ENCODE data around the gene ATP10A.

The ATP10A gene

GRCh38 chr15:25705433-25706115, 157.6 kb downstream of the ATP10A start:
- WGBS (ENCODE audit: insufficient coverage): 97% methylated on average over 11 of the region's 17 CpGs
- DNase-seq: no peak
- CTCF ChIA-PET: no interaction called here
- POLR2A ChIA-PET: no interaction called here
- Histone ChIP-seq H3K27me3 (replicated peaks in 2 of 5; ENCODE audit: control insufficient read depth in 4 of 5, insufficient read depth in 5 of 5, low read length in 4 of 5) (no peaks in the 10 kb centered on the region), H3K4me1 (ENCODE audit: control extremely low read depth in 1 of 4, control insufficient read depth in 4 of 4, insufficient read depth in 4 of 4, low read length in 3 of 4) (no peaks in the 10 kb centered on the region), H3K36me3 (ENCODE audit: control insufficient read depth in 4 of 4, insufficient read depth in 4 of 4, low read length in 3 of 4) (peaks cover 0 to 8% (median 0%) of the 10 kb centered on the region in 4 experiments), H3K4me3 (ENCODE audit: control insufficient read depth in 1 of 7, extremely low read depth in 1 of 7, insufficient read depth in 4 of 7, low read depth in 2 of 7, low read length in 6 of 7) (no peak overlapping the region), H3K27ac (ENCODE audit: insufficient read depth in 1 of 2, low read depth in 1 of 2, low read length in 2 of 2, poor library complexity in 1 of 2, severe bottlenecking in 2 of 2) (no peak overlapping the region), H3K9me3 (ENCODE audit: control extremely low read depth in 1 of 5, control insufficient read depth in 4 of 5, insufficient read depth in 2 of 5, low read depth in 1 of 5, low read length in 4 of 5) (no peaks in the 10 kb centered on the region)

- Histone ChIP-seq H3K36me3 (ENCODE audit: control insufficient read depth in 4 of 4, insufficient read depth in 4 of 4, low read length in 3 of 4) (peaks cover 0 to 8% (median 4%) of the 10 kb centered on the region in 4 experiments), H3K4me3 (ENCODE audit: control insufficient read depth in 1 of 7, extremely low read depth in 1 of 7, insufficient read depth in 4 of 7, low read depth in 2 of 7, low read length in 6 of 7) (no peak overlapping the region), H3K27me3 (replicated peaks in 2 of 5; ENCODE audit: control insufficient read depth in 4 of 5, insufficient read depth in 5 of 5, low read length in 4 of 5) (no peaks in the 10 kb centered on the region), H3K9me3 (ENCODE audit: control extremely low read depth in 1 of 5, control insufficient read depth in 4 of 5, insufficient read depth in 2 of 5, low read depth in 1 of 5, low read length in 4 of 5) (no peaks in the 10 kb centered on the region), H3K4me1 (ENCODE audit: control extremely low read depth in 1 of 4, control insufficient read depth in 4 of 4, insufficient read depth in 4 of 4, low read length in 3 of 4) (no peaks in the 10 kb centered on the region), H3K27ac (ENCODE audit: insufficient read depth in 1 of 2, low read depth in 1 of 2, low read length in 2 of 2, poor library complexity in 1 of 2, severe bottlenecking in 2 of 2) (no peak overlapping the region)
- no peak for DNase-seq
- ChIA-PET POLR2A (no interaction called here), CTCF (no interaction called here)
- 97% methylated on average over 6 of the region's 6 CpGs for WGBS (ENCODE audit: insufficient coverage)
Observed at GRCh38 chr15:25703726-25704125, 159.4 kb downstream of the ATP10A start.

GRCh38 chr15:25701721-25702465, 161.2 kb downstream of the ATP10A start:
- H3K27ac ChIP-seq (ENCODE audit: insufficient read depth in 1 of 2, low read depth in 1 of 2, low read length in 2 of 2, poor library complexity in 1 of 2, severe bottlenecking in 2 of 2): no peak overlapping the region
- H3K36me3 ChIP-seq (ENCODE audit: control insufficient read depth in 4 of 4, insufficient read depth in 4 of 4, low read length in 3 of 4): peaks cover 0 to 9% (median 4%) of the 10 kb centered on the region in 4 experiments
- ChIA-PET POLR2A (no interaction called here), CTCF (interaction anchor here (0.6 kb wide), 1 partner anchor 251 kb away, joined by 3 read pairs; no protein-coding TSS in a partner anchor)
- no peaks in the 10 kb centered on the region for H3K9me3 ChIP-seq (ENCODE audit: control extremely low read depth in 1 of 5, control insufficient read depth in 4 of 5, insufficient read depth in 2 of 5, low read depth in 1 of 5, low read length in 4 of 5)
- no peak overlapping the region for H3K4me3 ChIP-seq (ENCODE audit: control insufficient read depth in 1 of 7, extremely low read depth in 1 of 7, insufficient read depth in 4 of 7, low read depth in 2 of 7, low read length in 6 of 7)
- WGBS (ENCODE audit: insufficient coverage): 96% methylated on average over 16 of the region's 19 CpGs
- H3K27me3 ChIP-seq (replicated peaks in 2 of 5; ENCODE audit: control insufficient read depth in 4 of 5, insufficient read depth in 5 of 5, low read length in 4 of 5): no peaks in the 10 kb centered on the region
- no peaks in the 10 kb centered on the region for H3K4me1 ChIP-seq (ENCODE audit: control extremely low read depth in 1 of 4, control insufficient read depth in 4 of 4, insufficient read depth in 4 of 4, low read length in 3 of 4)
- no peak for DNase-seq

GRCh38 chr15:25700916-25701315, 162.2 kb downstream of the ATP10A start:
- H3K27me3 ChIP-seq (replicated peaks in 2 of 5; ENCODE audit: control insufficient read depth in 4 of 5, insufficient read depth in 5 of 5, low read length in 4 of 5): no peaks in the 10 kb centered on the region
- no peak overlapping the region for H3K4me3 ChIP-seq (ENCODE audit: control insufficient read depth in 1 of 7, extremely low read depth in 1 of 7, insufficient read depth in 4 of 7, low read depth in 2 of 7, low read length in 6 of 7)
- H3K27ac ChIP-seq (ENCODE audit: insufficient read depth in 1 of 2, low read depth in 1 of 2, low read length in 2 of 2, poor library complexity in 1 of 2, severe bottlenecking in 2 of 2): no peak overlapping the region
- peaks cover 0 to 10% (median 5%) of the 10 kb centered on the region in 4 experiments for H3K36me3 ChIP-seq (ENCODE audit: control insufficient read depth in 4 of 4, insufficient read depth in 4 of 4, low read length in 3 of 4)
- WGBS (ENCODE audit: insufficient coverage): 100% methylated on average over 7 of the region's 7 CpGs
- H3K9me3 ChIP-seq (ENCODE audit: control extremely low read depth in 1 of 5, control insufficient read depth in 4 of 5, insufficient read depth in 2 of 5, low read depth in 1 of 5, low read length in 4 of 5): no peaks in the 10 kb centered on the region
- H3K4me1 ChIP-seq (ENCODE audit: control extremely low read depth in 1 of 4, control insufficient read depth in 4 of 4, insufficient read depth in 4 of 4, low read length in 3 of 4): no peaks in the 10 kb centered on the region
- CTCF ChIA-PET: no interaction called here
- DNase-seq: no peak
- POLR2A ChIA-PET: no interaction called here

GRCh38 chr15:25697586-25697985, 165.5 kb downstream of the ATP10A start:
- Histone ChIP-seq H3K4me3 (ENCODE audit: control insufficient read depth in 1 of 7, extremely low read depth in 1 of 7, insufficient read depth in 4 of 7, low read depth in 2 of 7, low read length in 6 of 7) (no peak overlapping the region), H3K9me3 (ENCODE audit: control extremely low read depth in 1 of 5, control insufficient read depth in 4 of 5, insufficient read depth in 2 of 5, low read depth in 1 of 5, low read length in 4 of 5) (no peaks in the 10 kb centered on the region), H3K27ac (ENCODE audit: insufficient read depth in 1 of 2, low read depth in 1 of 2, low read length in 2 of 2, poor library complexity in 1 of 2, severe bottlenecking in 2 of 2) (no peak overlapping the region), H3K27me3 (replicated peaks in 2 of 5; ENCODE audit: control insufficient read depth in 4 of 5, insufficient read depth in 5 of 5, low read length in 4 of 5) (no peaks in the 10 kb centered on the region), H3K36me3 (ENCODE audit: control insufficient read depth in 4 of 4, insufficient read depth in 4 of 4, low read length in 3 of 4) (peaks cover 0 to 31% (median 11%) of the 10 kb centered on the region in 4 experiments), H3K4me1 (ENCODE audit: control extremely low read depth in 1 of 4, control insufficient read depth in 4 of 4, insufficient read depth in 4 of 4, low read length in 3 of 4) (no peaks in the 10 kb centered on the region)
- ChIA-PET CTCF (interaction anchor here (2.0 to 3.1 kb wide), 2 partner anchors 13 to 236 kb away, joined by 8 to 11 read pairs; no protein-coding TSS in a partner anchor), POLR2A (no interaction called here)
- 86% methylated on average over 1 of the region's 1 CpG for WGBS (ENCODE audit: insufficient coverage)
- no peak for DNase-seq

- Histone ChIP-seq H3K27me3 (replicated peaks in 2 of 5; ENCODE audit: control insufficient read depth in 4 of 5, insufficient read depth in 5 of 5, low read length in 4 of 5) (no peaks in the 10 kb centered on the region), H3K9me3 (ENCODE audit: control extremely low read depth in 1 of 5, control insufficient read depth in 4 of 5, insufficient read depth in 2 of 5, low read depth in 1 of 5, low read length in 4 of 5) (no peaks in the 10 kb centered on the region), H3K36me3 (ENCODE audit: control insufficient read depth in 4 of 4, insufficient read depth in 4 of 4, low read length in 3 of 4) (peaks cover 0 to 36% (median 13%) of the 10 kb centered on the region in 4 experiments), H3K4me3 (ENCODE audit: control insufficient read depth in 1 of 7, extremely low read depth in 1 of 7, insufficient read depth in 4 of 7, low read depth in 2 of 7, low read length in 6 of 7) (no peak overlapping the region), H3K4me1 (ENCODE audit: control extremely low read depth in 1 of 4, control insufficient read depth in 4 of 4, insufficient read depth in 4 of 4, low read length in 3 of 4) (no peaks in the 10 kb centered on the region), H3K27ac (ENCODE audit: insufficient read depth in 1 of 2, low read depth in 1 of 2, low read length in 2 of 2, poor library complexity in 1 of 2, severe bottlenecking in 2 of 2) (no peak overlapping the region)
- 93% methylated on average over 16 of the region's 17 CpGs for WGBS (ENCODE audit: insufficient coverage)
- CTCF ChIA-PET: interaction anchor here (0.9 to 3.1 kb wide), 3 partner anchors 12 to 237 kb away, joined by 5 to 11 read pairs (median 8); no protein-coding TSS in a partner anchor
- POLR2A ChIA-PET: no interaction called here
- no peak for DNase-seq
Observed at GRCh38 chr15:25695875-25696760, 167.0 kb downstream of the ATP10A start.
